OCI-LY3 (cell line): Measurements from ENCODE around the gene DUSP2.

Experiments used
- CTCF ChIP-seq: fragments of 200-600, 300-600 bp; sonication (generic); IDR thresholded peaks from 2 replicates; pipeline ENCODE4 v1.5.1; 2014; ENCODE audit warnings: antibody characterized with exemption, low read length, low read depth
- EZH2phosphoT487 ChIP-seq: fragments of 200-600 bp; shearing (Covaris generic); IDR thresholded peaks from 2 replicates; pipeline ENCODE4 v1.6.1; 2018; ENCODE audit warnings: antibody characterized with exemption, mixed run types, low read depth

GRCh38 chr2:96191937-96192670 lies 46.9 kb upstream of the DUSP2 start:
- TF ChIP-seq CTCF: no peak
- no peak for TF ChIP-seq EZH2phosphoT487
